Globus pallidus (tissue), 1 donor: ENCODE measurements around the gene OR4D1.
A peak's percentile ranks its signal among the peaks of the same experiment; 100 is the strongest.
"Not testable (repeated sequence)": the region's sequence is repeated elsewhere in the genome, so short reads cannot be mapped to it uniquely, and the experiment has no call there.

Experiments
- DNase-seq: peaks from one replicate; pipeline ENCODE4 v3.0.0-alpha.2; 2015; ENCODE audit warnings: low spot score

The OR4D1 gene

DNA sequence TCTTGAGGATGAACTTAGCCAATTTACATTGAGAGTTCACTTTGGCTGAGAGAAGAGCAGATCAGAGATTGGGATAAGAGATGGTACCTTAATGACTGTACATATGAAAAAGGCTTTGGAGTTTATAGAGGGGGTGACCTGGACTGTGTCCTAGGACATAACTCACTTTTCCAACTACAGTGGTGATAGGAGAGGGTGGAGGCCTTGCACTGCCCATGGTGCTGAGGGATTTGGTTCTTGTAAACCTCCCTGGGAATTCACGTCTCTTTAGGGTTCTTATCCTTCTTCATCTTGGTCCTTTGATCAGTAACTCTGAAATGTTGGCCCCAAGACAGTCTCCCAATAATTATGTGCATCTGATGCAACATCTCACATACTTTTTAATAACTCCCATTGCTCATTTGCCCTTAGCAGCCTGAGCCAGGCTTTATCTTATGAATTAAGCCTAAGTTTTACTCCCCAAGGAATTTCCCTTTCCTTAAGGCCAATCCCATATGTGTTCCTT is at the start of gene OR4D1:
TSS of gene OR4D1 (plus strand) at position 455 of the 505 bp plus-strand sequence. CDS start 6,770 bp downstream, outside the sequence.
- DNase-seq, result no peak

DNA sequence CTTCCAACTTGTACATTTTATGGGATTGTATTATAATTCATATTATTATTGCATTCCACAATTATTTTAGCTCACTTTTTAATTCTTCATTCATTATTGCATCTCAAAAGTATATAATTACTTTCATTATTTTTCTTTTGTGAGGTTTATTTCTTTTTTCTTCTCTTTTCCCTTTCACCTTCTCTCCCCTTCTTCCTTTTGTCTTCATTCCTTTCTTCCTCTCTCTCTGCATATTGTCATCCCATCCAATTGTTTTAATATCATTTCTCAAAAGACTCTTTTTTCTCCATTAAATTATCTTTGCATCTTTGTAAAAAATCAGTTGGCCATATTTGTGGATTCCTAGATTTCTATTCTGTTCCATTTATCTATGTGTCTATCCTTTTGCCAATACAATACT is 47.7 kb upstream of the OR4D1 start:
- no peak for DNase-seq

- DNase-seq, result not testable (repeated sequence)
Measured at GRCh38 chr17:58101898-58102297, 46.3 kb upstream of the OR4D1 start.

DNA sequence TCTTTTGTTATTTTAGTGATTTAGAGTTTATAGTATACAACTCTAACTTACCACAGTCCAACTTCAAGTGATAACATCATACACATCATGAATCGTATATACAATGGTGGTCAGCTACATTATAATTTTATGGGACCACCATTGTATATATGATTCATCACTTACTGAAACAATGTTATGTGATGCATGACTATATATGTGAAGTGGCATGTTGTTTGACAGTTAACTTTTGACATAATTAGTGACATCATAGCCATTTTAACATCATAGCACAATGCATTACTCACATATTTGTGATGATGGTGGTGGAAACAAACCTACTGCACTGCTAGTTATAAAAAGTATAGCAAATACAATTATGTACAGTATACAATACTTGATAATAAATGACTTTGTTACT is 43.1 kb upstream of the OR4D1 start:
- DNase-seq, result no peak

DNA sequence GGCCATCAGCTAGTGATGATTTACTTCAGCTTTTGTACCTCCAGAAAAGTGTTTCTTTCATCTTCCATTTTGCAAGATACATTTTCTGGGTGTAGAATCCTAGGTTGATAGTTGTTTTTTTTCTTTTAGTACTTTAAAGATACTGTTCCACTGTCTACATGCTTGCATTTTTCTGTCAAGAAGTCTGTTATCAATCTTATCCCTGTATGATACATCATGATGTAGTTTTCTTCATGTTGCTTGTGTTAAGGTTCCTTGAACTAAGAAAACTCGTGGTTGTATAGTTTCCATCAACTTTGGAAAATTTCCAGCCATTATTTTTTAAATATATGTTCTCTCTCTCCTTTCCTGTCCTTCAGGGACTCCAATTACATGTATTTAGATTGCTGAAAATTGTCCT is 40.9 kb upstream of the OR4D1 start:
- DNase-seq, result no peak

DNA sequence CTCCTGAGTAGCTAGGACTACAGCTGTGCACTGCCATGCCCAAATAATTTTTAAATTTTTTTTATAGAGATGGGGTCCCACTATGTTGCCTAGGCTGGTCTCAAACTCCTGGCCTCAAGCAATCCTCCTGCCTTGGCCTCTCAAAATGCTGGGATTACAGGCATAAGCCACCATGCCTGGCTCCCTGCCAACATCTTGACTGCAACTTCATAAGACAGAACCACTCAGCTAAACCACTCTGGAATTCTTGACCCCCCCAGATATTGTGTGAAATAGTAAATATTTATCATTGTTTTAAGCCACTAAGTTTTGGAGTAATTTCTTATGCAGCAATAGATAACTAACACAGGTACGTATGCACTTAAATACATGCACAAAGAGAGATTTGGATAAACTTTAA is 39.0 kb upstream of the OR4D1 start:
- DNase-seq, result no peak

- DNase-seq, result no peak
Measured at GRCh38 chr17:58110012-58110411, 38.2 kb upstream of the OR4D1 start.

- no peak for DNase-seq
Measured at GRCh38 chr17:58111676-58112075, 36.5 kb upstream of the OR4D1 start.

DNA sequence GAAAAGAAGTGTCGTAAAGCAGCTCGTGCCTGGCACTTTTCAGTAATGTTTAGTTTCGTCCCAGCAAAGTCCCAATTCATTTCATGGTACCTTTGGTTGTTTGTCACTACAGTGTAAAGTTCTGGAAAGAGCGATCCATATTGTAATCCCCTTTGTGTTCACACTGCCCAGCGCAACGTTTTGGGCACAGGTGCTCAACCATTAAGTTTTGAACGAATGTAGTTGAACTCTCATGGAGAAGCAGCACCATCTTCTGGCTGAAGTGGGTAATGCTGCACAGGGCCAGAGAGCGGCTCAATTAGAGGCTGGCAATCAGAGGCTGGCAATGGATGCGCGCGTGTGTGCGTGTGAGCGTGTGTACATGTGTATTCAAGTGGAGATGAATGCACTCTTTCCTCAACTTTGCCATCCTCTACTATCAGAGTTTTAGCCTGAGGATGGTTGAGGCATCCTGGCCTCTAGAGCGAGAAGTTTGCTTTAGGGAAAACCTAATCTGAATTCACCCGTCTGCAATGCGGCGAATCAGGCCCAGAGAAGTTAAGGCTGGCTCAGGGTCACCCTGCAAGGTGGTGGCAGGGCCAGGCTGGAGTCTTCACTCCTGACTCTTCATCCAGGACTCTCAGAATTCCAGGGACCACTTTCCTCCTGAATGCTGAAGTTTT is 35.1 kb upstream of the OR4D1 start:
- peak; percentile 60 for DNase-seq

- DNase-seq, result no peak
Measured at GRCh38 chr17:58113947-58114346, 34.2 kb upstream of the OR4D1 start.

DNA sequence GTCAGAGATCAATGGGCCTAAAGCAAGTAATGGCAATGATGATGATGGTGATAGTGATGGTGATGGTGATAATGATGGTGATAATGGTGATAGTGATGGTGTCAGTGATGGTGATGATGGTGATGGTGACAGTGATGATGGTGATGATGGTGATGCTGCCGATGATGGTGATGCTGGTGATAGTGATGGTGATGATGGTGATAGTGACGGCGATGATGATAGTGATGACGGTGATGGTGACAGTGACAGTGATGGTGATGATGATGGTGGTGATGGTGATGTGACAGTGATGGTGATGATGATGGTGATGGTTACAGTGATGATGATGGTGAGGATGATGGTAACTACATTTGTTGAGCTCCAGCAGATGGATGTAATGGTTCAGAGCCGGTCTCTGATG is 30.8 kb upstream of the OR4D1 start:
- DNase-seq, result no peak

DNA sequence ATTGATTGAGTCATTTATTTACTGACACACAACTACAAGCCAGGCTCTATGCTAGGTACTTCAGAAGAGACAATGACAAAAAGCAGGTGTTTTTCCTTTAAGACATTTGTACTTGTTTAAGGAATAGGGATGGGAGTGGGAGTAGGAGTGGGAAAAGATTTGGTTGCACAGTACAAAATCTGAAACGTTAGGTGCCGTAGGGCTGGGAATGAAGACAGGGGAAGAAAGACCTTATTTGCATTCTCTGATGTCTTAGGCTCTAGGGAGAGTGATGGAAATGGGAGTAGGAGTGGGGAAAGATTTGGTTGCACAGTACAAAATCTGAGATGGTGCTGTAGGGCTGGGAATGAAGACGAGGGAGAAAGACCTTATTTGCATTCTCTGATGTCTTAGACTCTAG is 28.7 kb upstream of the OR4D1 start:
- DNase-seq, result no peak

- no peak for DNase-seq
Measured at GRCh38 chr17:58120195-58120822, 27.9 kb upstream of the OR4D1 start.

DNA sequence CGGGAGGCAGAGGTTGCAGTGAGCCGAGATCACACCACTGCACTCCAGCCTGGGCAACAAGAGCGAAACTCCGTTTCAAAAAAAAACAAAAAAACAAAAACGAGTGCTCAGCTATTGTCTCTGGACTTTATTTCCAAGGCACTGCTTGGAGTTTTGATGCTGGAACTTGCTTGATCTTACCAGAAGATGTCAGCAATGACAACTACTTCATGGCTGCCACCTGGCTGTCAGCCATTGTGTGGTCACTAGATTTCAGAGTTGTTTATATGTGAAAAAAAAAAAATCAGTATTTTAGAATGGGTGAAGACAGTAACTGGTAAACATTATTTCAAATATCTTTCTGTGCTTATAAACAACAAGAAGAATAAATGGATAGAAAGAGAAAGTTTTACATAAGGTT is 26.3 kb upstream of the OR4D1 start:
- DNase-seq, result peak; percentile 12

DNA sequence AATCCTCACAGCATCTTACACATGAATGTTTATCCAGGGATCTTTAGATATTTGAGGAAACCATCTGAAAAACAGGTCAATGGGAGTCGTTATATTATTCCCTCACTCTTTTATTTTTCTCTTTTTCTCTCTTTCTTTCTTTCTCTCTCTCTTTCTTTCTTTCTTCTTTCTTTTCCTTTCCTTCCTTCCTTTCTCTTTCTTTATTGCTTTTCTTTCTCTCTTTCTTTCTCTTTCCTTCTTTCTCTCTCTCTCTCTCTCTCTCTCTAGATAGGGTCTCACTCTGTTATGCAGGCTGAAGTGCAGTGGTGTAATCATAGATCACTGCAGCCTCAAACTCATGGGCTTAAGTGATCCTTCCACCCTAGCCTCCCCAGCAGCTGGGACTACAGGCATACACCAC is 20.3 kb upstream of the OR4D1 start:
- DNase-seq, result no peak

DNA sequence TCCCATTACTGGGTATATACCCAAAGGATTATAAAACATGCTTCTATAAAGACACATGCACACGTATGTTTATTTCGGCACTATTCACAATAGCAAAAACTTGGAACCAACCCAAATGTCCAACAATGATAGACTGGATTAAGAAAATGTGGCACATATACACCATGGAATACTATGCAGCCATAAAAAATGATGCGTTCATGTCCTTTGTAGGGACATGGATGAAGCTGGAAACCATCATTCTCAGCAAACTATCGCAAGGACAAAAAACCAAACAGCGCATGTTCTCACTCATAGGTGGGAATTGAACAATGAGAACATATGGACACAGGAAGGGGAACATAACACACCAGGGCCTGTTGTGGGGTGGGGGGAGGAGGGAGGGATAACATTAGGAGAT is 15.5 kb upstream of the OR4D1 start:
- DNase-seq, result not testable (repeated sequence)

DNA sequence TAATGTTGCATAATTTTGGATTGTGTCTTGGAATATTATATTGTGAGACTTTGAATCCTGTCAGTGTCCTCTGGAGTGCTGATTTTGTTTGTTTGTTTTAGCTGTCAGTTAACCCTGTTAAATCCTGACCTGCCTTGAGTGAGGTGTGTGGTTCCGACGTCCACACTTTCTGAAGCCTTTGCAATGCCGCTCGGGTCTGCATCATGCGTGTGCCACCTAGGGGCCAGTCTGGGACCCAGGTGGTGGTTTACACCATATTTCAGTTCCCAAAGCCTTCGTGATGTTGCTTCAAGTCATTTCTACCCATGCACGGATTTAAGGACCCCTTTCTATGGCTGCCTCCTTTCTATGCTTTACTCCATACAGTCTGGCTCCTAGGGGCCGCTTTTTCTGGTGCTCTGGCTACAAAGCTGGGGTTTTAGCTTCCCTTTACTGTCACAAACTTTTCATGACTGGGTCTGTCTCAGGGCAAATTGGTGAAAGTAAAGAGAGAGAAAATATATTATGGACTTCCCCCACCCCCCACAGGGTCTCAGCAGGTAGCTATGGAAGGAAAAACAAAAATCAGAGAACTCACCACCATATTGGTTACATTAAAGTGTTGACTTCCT is 11.4 kb upstream of the OR4D1 start:
- no peak for DNase-seq

GRCh38 chr17:58141505-58141904 is 6.7 kb upstream of the OR4D1 start:
- no peak for DNase-seq

DNA sequence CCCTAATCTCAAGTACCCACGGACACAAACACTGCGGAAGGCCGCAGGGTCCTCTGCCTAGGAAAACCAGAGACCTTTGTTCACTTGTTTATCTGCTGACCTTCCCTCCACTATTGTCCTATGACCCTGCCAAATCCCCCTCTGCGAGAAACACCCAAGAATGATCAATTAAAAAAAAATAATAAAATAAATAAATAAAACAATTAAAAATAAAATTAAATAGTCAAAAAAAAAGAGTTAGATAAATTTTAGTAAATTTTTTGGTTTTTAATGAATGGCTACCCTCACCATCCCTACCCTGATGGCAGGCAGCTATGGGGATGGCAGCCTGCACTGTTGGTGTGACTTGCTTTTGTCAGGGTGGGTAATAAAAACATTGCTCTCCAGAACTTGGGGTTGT is 4.8 kb upstream of the OR4D1 start:
- DNase-seq, result not testable (repeated sequence)

- no peak for DNase-seq
Measured at GRCh38 chr17:58144801-58145200, 3.4 kb upstream of the OR4D1 start.

GRCh38 chr17:58148609-58149008 is 425 bp downstream of the OR4D1 start:
- DNase-seq, result no peak

GRCh38 chr17:58150394-58150793 is 2.2 kb downstream of the OR4D1 start:
- DNase-seq, result no peak

- DNase-seq, result no peak
Measured at GRCh38 chr17:58153046-58153445, 4.9 kb downstream of the OR4D1 start.
